ENCODE measurements around the gene LETM1.

Gene LETM1

DNA sequence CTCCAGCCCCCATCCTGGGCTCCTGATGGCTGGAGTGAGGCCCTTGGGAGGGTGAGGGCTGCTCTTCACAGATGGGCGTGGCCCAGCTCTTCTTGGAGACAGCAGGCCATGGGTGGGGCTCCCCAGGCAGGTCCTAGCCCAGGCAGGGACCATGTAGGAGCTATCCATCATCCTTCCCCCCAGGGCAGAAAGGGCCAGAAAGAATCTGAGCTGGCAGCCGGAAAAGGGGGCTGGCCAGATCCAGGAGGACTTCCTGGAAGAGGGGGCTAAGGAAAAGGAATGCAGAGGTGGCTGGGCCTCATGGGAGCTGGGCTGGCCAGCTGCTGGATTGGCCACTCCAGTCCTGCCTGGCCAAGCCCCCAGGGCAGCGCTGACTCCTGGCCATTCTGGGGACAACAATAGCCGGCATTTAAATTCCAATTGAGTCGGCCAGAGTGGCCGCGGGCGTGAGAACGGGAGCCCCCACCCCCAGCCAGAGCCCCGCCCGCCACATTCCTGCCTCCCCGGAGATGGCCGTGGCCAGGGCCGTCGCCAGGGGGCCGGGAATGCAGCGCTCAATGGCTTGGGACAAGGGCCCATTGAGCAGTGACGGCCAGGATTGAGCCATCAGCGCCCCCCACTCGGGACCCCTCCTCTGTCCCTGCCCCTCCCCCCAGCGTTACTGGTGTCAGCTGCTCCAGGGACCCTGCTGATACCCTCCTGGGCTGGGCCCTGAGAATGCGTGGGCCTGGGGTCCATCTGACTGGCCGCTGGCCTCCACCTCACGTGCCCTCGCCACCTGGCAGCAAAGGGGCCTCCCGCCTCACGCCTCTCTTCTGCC, 77.9 kb downstream of the LETM1 start:
- peak; percentile 93 for DNase-seq (ENCODE audit: low spot score)

DNA sequence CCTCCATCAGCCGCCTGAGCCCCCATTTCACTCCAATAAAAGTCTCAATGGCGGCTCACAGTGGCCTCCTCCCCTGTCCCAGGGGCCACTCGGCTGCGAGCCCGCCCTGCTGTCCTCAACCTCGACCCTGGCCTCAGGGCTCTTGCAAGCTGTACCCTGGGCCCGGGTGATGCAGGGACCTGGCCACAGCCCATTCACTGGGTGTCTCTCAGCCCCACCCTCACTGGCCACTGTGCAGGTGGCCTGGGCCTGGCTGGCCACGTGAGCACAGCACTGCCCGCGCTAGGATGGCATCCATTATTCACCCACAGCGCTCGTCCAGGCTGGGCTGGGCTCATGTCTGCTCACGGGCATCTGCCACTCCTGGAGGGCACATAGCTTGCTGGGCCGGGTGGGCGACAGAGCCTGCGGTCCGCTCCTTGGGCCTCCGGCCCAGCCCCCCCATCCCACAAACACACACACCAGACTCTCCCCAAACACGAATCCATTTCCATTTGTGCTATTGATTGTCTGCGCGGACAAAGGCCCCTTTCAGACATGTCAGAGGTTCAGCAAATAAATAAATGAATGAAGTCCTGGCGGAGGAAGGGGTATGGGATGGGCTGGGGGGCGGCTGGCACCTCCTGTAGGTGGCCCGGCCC, 79.3 kb downstream of the LETM1 start:
- DNase-seq (ENCODE audit: low spot score), result no peak

- no peak for DNase-seq (ENCODE audit: low spot score)
Measured at GRCh38 chr4:1775731-1776500, 80.0 kb downstream of the LETM1 start.

DNA sequence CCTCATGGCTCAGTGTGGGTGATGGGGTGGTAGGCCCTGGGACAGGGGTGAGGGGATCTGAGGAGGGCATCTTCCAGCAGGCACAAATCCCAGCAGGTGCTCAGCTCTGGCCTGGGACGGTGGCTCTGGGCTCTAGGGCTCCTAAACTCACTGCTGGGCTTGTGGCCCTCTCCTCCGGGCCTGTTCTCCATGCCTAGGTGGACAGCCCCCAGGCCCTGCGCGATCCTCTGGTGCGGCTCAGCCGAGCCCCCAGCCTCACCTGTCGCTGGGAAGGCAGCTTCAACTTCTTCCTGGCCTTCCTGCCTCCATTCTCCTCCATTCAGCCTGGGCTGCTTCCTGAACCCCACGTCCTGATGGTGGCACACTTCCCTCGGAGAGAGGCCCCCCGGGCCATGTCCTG, 82.2 kb downstream of the LETM1 start:
- no peak for DNase-seq (ENCODE audit: low spot score)

GRCh38 chr4:1772853-1773538, 83.0 kb downstream of the LETM1 start:
- DNase-seq (ENCODE audit: low spot score), result no peak

- no peak for DNase-seq (ENCODE audit: low spot score)
Measured at GRCh38 chr4:1771555-1772305, 84.2 kb downstream of the LETM1 start.

- DNase-seq (ENCODE audit: low spot score), result no peak
Measured at GRCh38 chr4:1770791-1771231, 85.1 kb downstream of the LETM1 start.

DNA sequence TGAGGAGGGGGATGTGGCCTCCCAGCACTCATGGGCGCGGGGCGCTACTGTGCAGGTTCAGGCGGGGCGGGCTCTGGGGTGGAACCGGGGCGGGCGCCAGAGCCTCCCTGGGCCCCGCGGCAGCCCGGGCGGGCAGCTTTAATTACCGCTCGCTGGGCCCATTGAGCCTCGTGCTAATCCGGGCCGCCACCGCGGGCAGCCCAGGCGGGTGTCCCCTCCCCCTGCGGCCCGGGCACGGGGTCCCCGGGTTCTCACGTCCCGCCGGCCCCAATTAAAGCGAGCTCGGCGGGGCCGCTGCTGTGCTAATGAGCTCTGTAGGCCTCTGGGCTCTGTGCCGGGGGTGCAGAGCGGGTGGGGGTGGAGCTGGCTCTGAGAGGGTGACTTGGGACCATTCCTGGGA, 85.7 kb downstream of the LETM1 start:
- no peak for DNase-seq (ENCODE audit: low spot score)

DNA sequence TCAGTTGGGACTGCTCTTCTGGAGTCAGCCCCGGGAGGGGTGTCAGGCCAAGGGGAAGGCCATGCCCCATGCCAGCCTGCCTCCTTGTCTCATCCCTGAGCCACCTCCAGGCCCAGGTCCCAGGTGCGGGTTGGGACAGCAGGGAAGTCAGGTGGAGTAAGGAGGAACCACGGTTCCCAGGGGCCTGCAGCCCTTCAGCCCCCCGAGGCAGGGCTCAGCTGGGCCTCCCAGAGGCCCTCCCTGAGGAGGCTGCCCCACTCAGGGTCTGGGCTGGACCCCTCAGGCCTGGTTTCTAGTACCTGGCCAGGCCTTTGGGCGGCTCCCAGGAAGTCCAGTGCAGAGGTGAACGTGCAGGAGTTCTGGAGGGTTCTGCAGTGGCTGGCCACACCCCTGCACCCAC, 86.3 kb downstream of the LETM1 start:
- DNase-seq (ENCODE audit: low spot score), result no peak

DNA sequence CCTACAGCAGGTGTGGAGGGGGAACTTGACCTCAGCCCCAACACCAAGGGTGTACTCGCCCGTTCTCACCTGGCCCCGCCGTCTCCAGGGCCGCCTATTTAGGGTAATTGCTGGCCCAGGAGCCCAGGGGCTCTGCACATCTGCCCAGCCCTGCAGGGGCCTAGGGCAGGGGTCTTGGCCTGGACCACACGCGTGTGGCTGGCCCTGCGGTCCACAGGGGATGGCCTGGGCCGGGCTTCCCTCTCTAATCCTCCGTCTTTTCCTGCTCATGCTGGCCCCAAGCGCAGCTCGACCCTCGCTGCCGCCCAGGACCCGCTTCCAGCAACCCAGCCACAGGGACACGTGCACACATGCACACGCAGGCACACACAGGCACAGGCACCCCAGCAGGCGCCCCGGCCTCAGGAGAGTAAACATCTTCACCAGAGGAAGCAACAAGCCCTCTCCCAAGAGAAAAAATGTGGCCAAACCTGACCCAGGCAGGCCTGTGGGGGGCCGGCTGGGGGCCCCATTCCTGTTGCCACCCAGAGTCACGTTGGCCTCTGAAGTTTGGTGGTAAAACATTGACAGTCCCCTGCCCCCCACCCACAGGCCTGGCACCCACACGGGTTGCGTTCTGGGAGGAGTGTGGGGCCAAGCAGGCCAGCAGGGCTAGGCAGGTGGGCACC, 87.5 kb downstream of the LETM1 start:
- no peak for DNase-seq (ENCODE audit: low spot score)

GRCh38 chr4:1767770-1768366, 88.1 kb downstream of the LETM1 start:
- DNase-seq (ENCODE audit: low spot score), result peak; percentile 90

DNA sequence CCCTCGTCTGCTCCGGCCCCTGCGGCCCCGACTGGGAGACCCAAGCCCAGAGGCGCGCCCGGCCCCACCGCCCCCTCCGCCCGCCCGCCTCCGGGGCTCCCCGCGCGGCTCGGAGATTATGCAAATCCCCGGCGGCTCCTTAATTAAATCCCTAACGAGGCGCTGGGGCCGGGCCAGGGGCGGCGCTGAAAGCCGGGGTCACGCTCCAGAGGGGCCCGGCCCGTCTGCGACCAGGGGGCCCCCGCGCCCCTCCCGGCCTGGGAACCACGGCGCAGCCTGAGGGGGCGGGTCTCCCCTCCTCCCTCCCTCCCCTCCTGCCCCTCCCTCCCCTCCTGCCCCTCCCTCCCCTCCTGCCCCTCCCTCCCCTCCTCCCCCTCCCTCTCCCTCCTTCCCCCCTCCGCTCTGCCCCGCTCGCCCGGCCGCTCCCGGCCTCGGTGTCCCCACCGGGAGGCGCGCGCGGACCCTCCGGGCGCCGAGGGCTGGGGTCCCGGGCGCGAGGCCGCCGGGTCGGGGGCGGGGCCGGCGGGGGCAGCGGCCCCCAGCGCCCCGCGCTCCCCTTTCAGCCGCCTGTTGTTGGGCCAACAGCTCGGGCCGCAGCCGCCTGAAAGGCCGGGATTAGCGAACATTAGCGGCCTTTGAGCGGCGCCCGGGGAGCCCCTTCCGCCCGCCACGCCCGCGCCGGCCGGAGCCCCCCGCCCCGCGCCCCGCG, 88.7 kb downstream of the LETM1 start:
- peak; percentile 79 for DNase-seq (ENCODE audit: low spot score)

DNA sequence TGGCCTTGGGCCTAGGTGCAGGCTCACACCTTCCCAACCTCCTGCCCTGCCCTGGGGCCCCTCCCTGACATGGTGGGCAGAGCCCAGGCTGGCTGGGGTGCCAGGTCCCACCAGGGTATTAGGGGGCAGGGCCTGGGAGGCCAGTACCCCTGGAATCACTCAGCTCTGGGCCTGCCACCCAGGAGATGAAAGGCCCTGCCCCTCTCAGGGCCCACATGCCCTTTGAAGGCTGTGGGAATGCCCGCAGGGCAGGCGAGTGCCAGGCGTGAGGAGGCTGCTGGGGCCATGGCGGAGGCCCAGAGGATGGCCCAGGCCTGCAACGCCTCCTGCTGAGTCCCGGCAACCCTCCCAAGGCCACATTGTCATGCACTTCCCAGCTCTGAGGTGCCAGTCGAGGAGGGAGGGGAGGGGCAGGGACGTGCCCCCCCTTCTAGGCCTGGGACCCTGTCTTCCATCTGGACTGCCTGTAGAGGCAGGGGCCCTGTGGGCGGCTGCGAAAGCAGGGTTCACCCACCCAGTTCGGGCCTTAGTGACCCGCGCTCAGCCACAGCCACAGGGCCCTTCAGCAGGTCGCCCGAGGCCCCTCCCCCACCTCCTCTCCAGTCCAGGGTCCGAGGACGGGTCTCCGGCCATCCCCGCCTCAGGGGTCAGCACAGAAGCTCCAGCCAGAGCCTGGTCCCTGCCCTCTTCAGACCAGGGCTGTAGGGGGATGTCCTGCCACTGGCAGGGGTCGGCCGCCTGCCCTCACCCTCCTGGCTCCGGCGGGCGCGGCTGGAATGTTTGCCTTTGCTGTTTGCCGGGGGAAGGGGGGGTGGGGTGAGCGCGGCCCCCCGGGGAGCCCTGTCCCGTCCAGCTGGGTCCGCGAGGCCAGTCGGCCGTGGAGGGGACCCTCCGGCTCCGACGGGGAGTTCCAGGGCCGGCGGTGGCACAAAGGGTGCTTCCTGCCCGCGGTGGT, 89.6 kb downstream of the LETM1 start:
- peak; percentile 61 for DNase-seq (ENCODE audit: low spot score)

DNA sequence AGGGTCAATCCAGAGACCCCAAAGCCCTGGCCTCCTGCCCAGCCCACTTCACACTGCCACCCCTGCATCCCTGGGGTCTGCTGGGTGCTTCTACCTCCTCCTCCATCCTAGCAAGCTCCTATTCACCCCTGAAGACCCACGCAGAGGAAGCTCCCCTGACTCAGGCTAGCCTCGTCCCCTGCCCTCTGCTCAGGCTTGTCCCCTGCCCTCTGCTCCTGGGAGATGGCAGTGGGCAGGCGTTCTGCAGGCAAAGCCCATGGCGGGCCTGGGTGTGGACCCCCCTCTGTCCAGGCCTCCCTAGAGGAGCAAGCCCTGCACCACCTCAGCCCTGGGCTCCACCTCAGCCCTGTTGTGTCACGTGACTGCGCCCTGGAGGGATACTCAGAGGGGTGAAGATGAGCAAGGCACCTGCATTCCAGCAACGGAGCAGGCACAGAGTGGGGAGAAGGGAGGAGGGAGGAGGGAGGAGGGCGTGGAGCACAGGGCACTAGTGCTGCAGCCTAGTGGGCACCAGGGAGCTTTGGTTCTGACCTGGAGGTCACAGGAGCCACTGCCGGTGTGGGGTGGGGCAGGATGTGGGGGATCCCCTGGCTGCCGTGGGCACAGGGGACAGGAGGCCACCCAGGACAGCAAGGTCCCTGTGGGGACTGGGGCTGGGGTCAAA, 90.4 kb downstream of the LETM1 start:
- no peak for DNase-seq (ENCODE audit: low spot score)

DNA sequence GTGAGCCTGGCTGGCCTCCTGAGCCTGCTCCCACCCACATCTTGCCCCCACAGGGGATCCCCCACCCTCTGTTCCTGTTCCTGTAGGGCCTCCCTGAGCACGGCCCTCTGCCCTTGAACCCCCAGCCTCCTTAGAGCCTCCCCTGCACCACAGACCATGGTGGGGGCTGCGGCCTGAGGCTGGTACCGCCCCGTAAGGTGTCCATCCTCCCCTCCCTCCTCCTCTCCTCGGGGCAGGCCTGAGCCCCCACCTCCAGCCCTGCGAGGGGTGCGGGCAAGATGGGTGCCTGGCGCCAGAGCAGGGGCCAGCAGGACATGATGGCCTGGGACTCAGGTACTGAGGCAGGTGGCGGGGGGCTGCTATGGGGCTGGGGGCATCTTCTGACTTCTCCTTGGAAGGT, 91.3 kb downstream of the LETM1 start:
- DNase-seq (ENCODE audit: low spot score), result no peak

DNA sequence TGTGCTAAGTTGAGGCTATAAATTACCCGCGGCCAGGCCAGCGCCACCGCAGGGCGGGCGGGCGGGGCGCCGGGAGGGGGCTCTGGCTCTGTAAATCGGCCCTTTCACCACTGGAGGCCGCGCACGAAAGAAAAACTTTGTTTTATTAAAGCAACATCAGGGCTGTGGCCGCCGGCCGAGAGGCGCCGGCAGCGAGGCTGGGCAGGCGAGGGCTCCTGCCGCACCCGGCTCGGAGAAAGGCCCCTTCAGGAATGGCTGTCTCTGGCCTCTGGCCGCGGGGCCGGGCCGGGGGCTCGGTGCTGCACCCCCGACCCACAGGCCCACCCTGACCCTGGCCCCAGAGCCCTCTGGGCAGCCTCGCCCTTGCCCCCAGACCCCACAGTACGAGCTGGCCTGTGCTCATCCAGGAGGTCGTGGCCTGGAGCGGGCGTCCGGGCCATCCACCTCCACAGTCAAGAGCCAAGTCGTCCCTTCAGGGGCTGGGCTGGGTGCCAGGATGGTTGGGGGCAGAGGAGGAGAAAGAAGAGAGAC, 92.3 kb downstream of the LETM1 start:
- DNase-seq (ENCODE audit: low spot score), result peak; percentile 67

DNA sequence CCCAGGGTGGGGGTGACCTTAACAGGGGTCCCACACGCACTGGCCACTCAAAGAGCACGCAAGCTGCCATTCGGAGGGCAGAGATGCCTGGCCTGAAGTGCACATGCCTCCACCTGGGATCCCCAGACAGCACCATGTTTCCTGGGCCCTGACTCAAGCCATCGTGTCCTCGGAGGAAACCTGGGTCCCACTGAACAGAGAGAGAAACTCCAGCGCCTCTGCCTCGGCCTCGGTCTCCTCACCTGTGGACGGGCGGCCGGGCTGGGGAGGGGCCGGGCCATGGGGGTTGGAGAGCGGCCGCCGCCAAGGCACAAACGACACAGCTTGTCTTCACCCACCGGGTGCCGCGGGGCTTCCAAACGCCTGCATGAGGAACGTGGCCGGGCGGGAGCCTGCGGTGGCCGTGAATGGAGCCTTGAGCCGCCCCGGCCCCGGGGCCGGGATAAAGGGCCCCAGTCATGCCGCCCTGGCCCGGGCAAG, 92.8 kb downstream of the LETM1 start:
- no peak for DNase-seq (ENCODE audit: low spot score)
